HepG2 (cell line): ENCODE data around the gene GCH1. TPM values are rescaled to one million over a fixed set of nuclear protein-coding genes. Genes with fewer than 3 reads are reported as not detected.
A peak's percentile ranks its signal among the peaks of the same experiment; 100 is the strongest.

ENCODE experiments used
- CBX2 ChIP-seq, 2 experiments: fragments of 200-600 bp in 1 of 2; sonication (generic); formaldehyde crosslinking in 1 of 2; IDR thresholded peaks; 2 replicates each; pipeline versions ENCODE4 v1.7.0 to v1.8.1; 2018 to 2022; ENCODE audit warnings: low read depth in 2 of 2, low read length in 1 of 2, mild to moderate bottlenecking in 1 of 2, missing genetic modification reagents in 1 of 2
- CEBPB ChIP-seq: IDR thresholded peaks from 2 replicates; pipeline ENCODE4 v1.6.1; 2011; ENCODE audit warnings: low read depth, low read length, improper control_type of control experiment, borderline replicate concordance
- ETV6 ChIP-seq: sonication (generic); formaldehyde crosslinking; conservative IDR thresholded peaks from 2 replicates; pipeline ENCODE4 v1.4.0; 2020; ENCODE audit warnings: missing genetic modification reagents
- GATAD2A ChIP-seq: IDR thresholded peaks from 2 replicates; pipeline ENCODE4 v1.6.1; 2016
- KDM5A ChIP-seq: fragments of 200-600 bp; sonication (generic); IDR thresholded peaks from 2 replicates; pipeline ENCODE4 v1.7.0; 2018; ENCODE audit warnings: antibody characterized with exemption, mild to moderate bottlenecking, low read length, borderline replicate concordance
- NAIF1 ChIP-seq: sonication (generic); formaldehyde crosslinking; IDR thresholded peaks from 2 replicates; pipeline ENCODE4 v1.5.0; 2020; ENCODE audit warnings: mild to moderate bottlenecking, missing genetic modification reagents, borderline replicate concordance
- NFIC ChIP-seq: IDR thresholded peaks from 2 replicates; pipeline ENCODE4 v1.6.1; 2012; ENCODE audit warnings: mild to moderate bottlenecking, low read length, inconsistent platforms
- ZNF180 ChIP-seq: sonication (generic); formaldehyde crosslinking; IDR thresholded peaks from 2 replicates; pipeline ENCODE4 v1.4.0; 2020; ENCODE audit warnings: low read depth, missing genetic modification reagents, borderline replicate concordance
- ZNF460 ChIP-seq: sonication (generic); formaldehyde crosslinking; IDR thresholded peaks from 2 replicates; pipeline ENCODE4 v1.5.1; 2020; ENCODE audit warnings: missing genetic modification reagents, mild to moderate bottlenecking, borderline replicate concordance
- ZNF543 ChIP-seq: sonication (generic); formaldehyde crosslinking; IDR thresholded peaks from 2 replicates; pipeline ENCODE4 v1.4.0; 2020; ENCODE audit warnings: mild to moderate bottlenecking, missing genetic modification reagents
- ZSCAN31 ChIP-seq: sonication (generic); formaldehyde crosslinking; IDR thresholded peaks from 2 replicates; pipeline ENCODE4 v1.5.0; 2020; ENCODE audit warnings: low read depth, mild to moderate bottlenecking, missing genetic modification reagents
- polyA plus RNA-seq, 8 experiments: library from polyadenylated mRNA; depleted of rRNA in 3 of 8; stranded (reverse) in 7 of 8; unstranded in 1 of 8; fragments of >200 nt; fragmentation: Illumina TruSeq in 4 of 8; extraction: Trizol in 4 of 8; gene quantifications; 2 replicates each; pipeline versions ENCODE4 v1.2.1 to v1.2.3, GENCODE V29; 2011 to 2016; ENCODE audit warnings: low read depth in 4 of 8, missing spikeins in 1 of 8, mixed read lengths in 1 of 8; ENCODE audit not compliant: insufficient read depth in 1 of 8
- total RNA-seq, 5 experiments: library from RNA; depleted of rRNA; stranded (reverse); fragments of >200 nt; fragmentation: Illumina TruSeq; extraction: Trizol; gene quantifications; 2 replicates each; pipeline ENCODE4 v1.2.3, GENCODE V29; 2016; ENCODE audit warnings: low read depth in 1 of 5
- TF ChIP-seq, protein P1 (sequence below): IDR thresholded peaks from 2 replicates; pipeline ENCODE4 v1.6.1; 2016; ENCODE audit warnings: low read depth, missing genetic modification reagents, missing compliant biosample characterization
- TF ChIP-seq, protein P2 (sequence below): sonication (generic); formaldehyde crosslinking; IDR thresholded peaks from 2 replicates; pipeline ENCODE4 v1.9.0; 2022; ENCODE audit warnings: low read depth, missing genetic modification reagents
- TF ChIP-seq, protein P3 (sequence below): sonication (generic); formaldehyde crosslinking; IDR thresholded peaks from 2 replicates; pipeline ENCODE4 v1.8.0; 2023; ENCODE audit warnings: mild to moderate bottlenecking, missing genetic modification reagents
- TF ChIP-seq, protein P4 (sequence below): sonication (generic); formaldehyde crosslinking; IDR thresholded peaks from 2 replicates; pipeline ENCODE4 v1.5.1; 2020; ENCODE audit warnings: missing genetic modification reagents, mild to moderate bottlenecking, borderline replicate concordance

Gene GCH1
- total and polyA plus RNA-seq, 2 of the 13 experiments (the other 11 are each of a cell fraction or from before 2014, with no cell fraction given): 15.0 to 25.2 TPM

DNA sequence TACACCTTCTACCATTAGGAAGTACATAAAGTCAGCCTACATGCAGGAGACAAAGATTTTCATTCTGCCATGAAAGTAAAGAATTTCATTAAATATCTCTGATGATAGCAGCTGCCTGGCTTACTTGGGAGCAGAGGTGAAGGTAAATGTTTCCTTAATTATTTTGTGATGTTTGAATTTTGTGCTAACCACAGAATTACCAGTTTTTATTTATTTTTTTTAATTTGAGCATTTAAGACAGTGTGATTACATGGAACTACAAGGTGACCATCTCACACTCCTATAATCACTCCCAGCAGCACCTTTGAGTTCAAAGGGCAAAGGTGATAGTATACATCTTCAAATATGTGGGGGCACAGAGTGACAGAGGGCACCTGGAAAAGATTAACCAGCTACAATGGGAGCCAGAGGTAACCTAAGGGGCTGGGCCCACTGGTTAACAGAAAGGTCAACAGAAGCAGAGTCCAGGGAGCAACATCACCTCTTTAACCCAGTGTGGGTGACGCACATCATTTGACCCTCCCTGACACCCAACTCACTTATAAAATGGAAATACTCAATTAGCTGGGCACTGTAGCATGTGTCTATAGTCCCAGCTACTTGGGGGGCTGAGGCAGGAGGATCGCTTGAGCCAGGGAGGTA, 65.0 kb downstream of the GCH1 start (continued):
- TF ChIP-seq NAIF1 (CRISPR knock-in tag) (no peak), ETV6 (CRISPR knock-in tag) (no peak), ZNF543 (CRISPR knock-in tag) (no peak), CEBPB (no peak), ZNF460 (no peak), CBX2 (IDR thresholded peaks at IDR 0.05; ENCODE audit: low read depth, low read length) (no peak), CBX2 (CRISPR knock-in tag; IDR thresholded peaks at IDR 0.05; ENCODE audit: low read depth) (no peak), GATAD2A (CRISPR knock-in tag) (peak; percentile 96), KDM5A (0 out of 2 replicates have a peak, but pooled peaks have one; percentile 31), NFIC (peak; percentile 84; the same call in 1 of the 2 replicates), ZSCAN31 (peak; percentile 60; the same call in 1 of the 2 replicates), ZNF180 (no peak)
- TF ChIP-seq, protein P1, sequence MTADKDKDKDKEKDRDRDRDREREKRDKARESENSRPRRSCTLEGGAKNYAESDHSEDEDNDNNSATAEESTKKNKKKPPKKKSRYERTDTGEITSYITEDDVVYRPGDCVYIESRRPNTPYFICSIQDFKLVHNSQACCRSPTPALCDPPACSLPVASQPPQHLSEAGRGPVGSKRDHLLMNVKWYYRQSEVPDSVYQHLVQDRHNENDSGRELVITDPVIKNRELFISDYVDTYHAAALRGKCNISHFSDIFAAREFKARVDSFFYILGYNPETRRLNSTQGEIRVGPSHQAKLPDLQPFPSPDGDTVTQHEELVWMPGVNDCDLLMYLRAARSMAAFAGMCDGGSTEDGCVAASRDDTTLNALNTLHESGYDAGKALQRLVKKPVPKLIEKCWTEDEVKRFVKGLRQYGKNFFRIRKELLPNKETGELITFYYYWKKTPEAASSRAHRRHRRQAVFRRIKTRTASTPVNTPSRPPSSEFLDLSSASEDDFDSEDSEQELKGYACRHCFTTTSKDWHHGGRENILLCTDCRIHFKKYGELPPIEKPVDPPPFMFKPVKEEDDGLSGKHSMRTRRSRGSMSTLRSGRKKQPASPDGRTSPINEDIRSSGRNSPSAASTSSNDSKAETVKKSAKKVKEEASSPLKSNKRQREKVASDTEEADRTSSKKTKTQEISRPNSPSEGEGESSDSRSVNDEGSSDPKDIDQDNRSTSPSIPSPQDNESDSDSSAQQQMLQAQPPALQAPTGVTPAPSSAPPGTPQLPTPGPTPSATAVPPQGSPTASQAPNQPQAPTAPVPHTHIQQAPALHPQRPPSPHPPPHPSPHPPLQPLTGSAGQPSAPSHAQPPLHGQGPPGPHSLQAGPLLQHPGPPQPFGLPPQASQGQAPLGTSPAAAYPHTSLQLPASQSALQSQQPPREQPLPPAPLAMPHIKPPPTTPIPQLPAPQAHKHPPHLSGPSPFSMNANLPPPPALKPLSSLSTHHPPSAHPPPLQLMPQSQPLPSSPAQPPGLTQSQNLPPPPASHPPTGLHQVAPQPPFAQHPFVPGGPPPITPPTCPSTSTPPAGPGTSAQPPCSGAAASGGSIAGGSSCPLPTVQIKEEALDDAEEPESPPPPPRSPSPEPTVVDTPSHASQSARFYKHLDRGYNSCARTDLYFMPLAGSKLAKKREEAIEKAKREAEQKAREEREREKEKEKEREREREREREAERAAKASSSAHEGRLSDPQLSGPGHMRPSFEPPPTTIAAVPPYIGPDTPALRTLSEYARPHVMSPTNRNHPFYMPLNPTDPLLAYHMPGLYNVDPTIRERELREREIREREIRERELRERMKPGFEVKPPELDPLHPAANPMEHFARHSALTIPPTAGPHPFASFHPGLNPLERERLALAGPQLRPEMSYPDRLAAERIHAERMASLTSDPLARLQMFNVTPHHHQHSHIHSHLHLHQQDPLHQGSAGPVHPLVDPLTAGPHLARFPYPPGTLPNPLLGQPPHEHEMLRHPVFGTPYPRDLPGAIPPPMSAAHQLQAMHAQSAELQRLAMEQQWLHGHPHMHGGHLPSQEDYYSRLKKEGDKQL (CRISPR knock-in tag): peak; percentile 59; the same call in 1 of the 2 replicates
- TF ChIP-seq, protein P2, sequence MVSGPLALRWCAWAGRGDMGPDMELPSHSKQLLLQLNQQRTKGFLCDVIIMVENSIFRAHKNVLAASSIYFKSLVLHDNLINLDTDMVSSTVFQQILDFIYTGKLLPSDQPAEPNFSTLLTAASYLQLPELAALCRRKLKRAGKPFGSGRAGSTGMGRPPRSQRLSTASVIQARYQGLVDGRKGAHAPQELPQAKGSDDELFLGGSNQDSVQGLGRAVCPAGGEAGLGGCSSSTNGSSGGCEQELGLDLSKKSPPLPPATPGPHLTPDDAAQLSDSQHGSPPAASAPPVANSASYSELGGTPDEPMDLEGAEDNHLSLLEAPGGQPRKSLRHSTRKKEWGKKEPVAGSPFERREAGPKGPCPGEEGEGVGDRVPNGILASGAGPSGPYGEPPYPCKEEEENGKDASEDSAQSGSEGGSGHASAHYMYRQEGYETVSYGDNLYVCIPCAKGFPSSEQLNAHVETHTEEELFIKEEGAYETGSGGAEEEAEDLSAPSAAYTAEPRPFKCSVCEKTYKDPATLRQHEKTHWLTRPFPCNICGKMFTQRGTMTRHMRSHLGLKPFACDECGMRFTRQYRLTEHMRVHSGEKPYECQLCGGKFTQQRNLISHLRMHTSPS: peak; percentile 79
- TF ChIP-seq, protein P3, sequence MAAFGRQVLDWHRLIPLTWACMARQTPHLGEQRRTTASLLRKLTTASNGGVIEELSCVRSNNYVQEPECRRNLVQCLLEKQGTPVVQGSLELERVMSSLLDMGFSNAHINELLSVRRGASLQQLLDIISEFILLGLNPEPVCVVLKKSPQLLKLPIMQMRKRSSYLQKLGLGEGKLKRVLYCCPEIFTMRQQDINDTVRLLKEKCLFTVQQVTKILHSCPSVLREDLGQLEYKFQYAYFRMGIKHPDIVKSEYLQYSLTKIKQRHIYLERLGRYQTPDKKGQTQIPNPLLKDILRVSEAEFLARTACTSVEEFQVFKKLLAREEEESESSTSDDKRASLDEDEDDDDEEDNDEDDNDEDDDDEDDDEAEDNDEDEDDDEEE: no peak
- TF ChIP-seq, protein P4, sequence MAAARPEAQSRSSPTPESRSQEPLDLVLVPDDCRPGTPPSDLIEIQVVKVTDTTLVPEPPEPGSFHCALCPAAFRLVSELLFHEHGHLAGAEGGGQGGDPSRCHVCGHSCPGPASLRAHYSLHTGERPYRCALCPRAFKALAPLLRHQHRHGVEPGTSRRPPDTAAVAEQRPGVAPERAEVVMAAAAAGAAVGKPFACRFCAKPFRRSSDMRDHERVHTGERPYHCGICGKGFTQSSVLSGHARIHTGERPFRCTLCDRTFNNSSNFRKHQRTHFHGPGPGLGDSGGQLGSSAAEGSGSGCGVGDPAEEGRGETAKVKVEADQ: no peak
